Thyroid gland (tissue), 4 donors: ENCODE measurements around the gene ATG5.

Source experiments
- POLR2A ChIP-seq, 2 donors: fragments of 450-650 bp; IDR thresholded peaks; one replicate each; pipeline ENCODE4 v1.6.1; 2017; ENCODE audit warnings: antibody characterized with exemption in 2 of 2, mild to moderate bottlenecking in 2 of 2, moderate library complexity in 1 of 2
- TF ChIP-seq, protein P1 (sequence below), 6 experiments: fragments of 200-600 bp in 3 of 6; fragments of 450-650 bp in 3 of 6; sonication (generic) in 3 of 6; IDR thresholded peaks; one replicate each; pipeline ENCODE4 v1.5.1; 2016 to 2019; ENCODE audit warnings: antibody characterized with exemption in 6 of 6, mild to moderate bottlenecking in 2 of 6, inconsistent platforms in 1 of 6, moderate library complexity in 1 of 6

DNA sequence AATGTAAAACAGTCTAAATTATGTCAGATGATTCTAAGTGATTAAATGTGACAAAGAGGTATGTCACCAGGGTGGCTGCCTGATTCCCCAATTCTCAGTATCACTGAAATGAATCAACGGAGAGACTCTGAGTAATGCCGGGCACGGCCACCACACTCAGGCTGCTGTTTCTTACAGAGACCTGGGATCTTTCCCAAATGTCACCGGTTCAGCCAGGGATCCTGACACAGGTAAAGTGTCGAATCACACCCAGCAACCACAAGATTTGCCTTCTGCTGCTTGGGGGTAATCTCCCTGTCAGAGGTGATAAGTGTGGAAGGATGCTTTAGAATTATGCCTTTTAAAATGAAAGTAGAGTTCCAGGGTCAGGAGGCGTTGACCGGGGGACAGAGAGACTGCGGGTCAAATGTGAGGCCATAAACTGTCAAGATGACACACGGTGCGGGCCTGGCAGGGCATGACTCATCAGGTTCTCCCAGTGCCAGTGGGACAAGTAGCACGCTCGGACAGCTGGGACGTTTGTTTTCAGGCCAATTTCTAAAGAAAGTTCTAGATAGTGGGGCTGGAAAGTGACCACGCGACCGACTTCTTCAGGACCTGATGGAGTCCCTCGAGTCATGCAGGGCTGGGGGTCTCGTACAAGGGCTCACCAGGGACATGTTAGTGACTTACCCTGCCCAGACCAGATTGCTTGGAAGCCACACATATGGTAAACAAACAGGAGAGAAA, 190.5 kb downstream of the ATG5 start:
- TF ChIP-seq, protein P1, sequence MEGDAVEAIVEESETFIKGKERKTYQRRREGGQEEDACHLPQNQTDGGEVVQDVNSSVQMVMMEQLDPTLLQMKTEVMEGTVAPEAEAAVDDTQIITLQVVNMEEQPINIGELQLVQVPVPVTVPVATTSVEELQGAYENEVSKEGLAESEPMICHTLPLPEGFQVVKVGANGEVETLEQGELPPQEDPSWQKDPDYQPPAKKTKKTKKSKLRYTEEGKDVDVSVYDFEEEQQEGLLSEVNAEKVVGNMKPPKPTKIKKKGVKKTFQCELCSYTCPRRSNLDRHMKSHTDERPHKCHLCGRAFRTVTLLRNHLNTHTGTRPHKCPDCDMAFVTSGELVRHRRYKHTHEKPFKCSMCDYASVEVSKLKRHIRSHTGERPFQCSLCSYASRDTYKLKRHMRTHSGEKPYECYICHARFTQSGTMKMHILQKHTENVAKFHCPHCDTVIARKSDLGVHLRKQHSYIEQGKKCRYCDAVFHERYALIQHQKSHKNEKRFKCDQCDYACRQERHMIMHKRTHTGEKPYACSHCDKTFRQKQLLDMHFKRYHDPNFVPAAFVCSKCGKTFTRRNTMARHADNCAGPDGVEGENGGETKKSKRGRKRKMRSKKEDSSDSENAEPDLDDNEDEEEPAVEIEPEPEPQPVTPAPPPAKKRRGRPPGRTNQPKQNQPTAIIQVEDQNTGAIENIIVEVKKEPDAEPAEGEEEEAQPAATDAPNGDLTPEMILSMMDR (IDR thresholded peaks at IDR 0.05): no peak
- TF ChIP-seq POLR2A (IDR thresholded peaks at IDR 0.05): no peak
